ENCODE results near the gene DIRAS2.
"Not testable (repeated sequence)": the region's sequence is repeated elsewhere in the genome, so short reads cannot be mapped to it uniquely, and the experiment has no call there.

Gene DIRAS2

DNA sequence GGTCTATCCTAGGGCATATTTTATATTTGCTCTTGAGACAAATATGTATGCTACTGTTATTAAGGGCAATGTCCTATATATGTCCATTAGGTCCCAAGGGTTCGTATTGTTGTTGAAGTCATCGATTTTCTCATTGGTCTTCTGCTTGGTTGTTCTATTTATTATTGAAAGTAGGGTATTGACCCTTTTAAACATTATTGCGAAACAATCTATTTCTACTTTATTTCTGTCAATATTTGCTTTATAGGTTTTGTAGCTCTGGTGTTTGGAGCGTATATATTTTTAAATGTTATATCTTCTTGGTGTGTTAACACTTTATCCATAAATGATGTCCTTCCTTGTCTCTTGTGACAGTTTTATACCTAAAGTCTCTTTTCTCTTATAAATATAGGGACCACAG, 16.2 kb upstream of the DIRAS2 start:
- TF ChIP-seq, protein P1, sequence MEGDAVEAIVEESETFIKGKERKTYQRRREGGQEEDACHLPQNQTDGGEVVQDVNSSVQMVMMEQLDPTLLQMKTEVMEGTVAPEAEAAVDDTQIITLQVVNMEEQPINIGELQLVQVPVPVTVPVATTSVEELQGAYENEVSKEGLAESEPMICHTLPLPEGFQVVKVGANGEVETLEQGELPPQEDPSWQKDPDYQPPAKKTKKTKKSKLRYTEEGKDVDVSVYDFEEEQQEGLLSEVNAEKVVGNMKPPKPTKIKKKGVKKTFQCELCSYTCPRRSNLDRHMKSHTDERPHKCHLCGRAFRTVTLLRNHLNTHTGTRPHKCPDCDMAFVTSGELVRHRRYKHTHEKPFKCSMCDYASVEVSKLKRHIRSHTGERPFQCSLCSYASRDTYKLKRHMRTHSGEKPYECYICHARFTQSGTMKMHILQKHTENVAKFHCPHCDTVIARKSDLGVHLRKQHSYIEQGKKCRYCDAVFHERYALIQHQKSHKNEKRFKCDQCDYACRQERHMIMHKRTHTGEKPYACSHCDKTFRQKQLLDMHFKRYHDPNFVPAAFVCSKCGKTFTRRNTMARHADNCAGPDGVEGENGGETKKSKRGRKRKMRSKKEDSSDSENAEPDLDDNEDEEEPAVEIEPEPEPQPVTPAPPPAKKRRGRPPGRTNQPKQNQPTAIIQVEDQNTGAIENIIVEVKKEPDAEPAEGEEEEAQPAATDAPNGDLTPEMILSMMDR (IDR thresholded peaks at IDR 0.05; ENCODE audit: extremely low read depth, missing control alignments): no peak
- DNase-seq (ENCODE audit: low spot score): no peak

DNA sequence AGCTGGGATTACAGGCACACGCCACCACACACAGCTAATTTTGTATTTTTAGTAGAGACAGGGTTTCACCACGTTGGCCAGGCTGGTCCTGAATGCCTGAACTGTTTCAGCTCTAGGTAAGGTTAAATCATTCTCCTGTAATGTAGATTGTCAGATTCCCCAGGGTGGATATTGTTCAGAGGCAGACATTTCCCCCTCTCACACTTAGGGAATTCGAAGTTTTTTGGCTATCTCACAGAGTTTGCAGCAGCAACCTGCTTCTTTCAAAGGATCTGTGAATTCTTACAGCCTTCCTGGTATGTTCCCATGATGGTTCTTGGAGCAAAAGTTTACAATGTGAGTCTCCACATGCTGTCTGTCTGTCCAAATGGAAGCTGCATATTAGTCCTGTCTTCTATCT, 15.6 kb upstream of the DIRAS2 start:
- DNase-seq (ENCODE audit: low spot score): no peak
- TF ChIP-seq, protein P1 (IDR thresholded peaks at IDR 0.05; ENCODE audit: extremely low read depth, missing control alignments): no peak

DNA sequence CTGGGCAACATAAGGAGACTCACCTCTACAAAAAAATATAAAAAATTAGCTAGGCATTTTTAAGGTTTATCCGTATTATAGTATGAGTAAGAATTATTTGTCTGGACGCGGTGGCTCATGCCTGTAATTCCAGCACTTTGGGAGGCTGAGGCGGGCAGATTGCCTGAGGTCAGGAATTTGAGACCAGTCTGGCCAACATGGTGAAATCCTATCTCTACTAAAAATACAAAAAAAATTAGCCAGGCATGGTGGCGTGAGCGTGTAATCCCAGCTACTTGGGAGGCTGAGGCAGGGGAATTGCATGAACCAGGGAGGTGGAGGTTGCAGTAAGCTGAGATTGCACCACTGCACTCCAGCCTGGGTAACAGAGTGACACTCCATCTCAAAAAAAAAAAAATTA, 14.3 kb upstream of the DIRAS2 start:
- not testable (repeated sequence) for DNase-seq (ENCODE audit: low spot score)

DNA sequence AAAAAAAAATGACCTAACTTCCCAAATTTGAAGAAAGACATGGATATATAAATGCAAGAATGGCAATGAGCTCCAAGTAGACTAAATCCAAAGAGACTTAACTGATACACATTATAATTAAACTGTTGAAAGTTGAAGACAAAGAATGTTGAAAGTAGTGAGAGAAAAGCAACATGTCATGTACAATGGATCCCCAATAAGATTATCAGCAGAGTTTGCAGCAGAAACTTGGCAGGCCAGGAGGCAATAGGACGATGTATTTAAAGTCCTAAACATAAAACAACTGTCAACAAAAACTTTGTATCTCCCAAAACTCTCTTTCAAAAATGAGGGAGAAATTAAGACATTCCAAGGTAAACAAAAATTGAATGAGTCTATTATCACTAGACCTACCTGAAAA, 8.6 kb upstream of the DIRAS2 start:
- no peak for DNase-seq (ENCODE audit: low spot score)

DNA sequence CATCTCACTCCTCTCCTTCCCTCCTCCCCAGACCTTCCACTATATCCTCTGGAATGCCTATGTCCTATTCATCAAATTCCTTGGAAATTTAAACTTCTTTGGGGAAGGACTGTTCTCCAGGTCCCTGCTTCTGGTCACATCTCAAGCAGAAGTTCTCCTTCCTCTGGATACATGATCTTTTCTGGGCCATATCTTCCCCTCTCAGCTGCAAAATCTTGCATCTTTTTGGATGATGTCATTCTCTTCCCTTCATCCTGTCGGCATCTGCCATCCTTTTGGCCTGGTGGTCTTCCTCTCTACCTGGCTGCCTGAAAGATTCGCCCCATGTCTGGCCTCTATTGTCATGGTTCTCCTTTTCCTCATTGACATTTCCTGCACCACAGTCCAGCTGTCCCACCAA, 5.2 kb upstream of the DIRAS2 start:
- no peak for DNase-seq (ENCODE audit: low spot score)
- TF ChIP-seq, protein P1 (IDR thresholded peaks at IDR 0.05; ENCODE audit: extremely low read depth, missing control alignments): no peak

More for the DNA sequence above, 8.6 kb upstream of the DIRAS2 start:
- TF ChIP-seq, protein P1 (IDR thresholded peaks at IDR 0.05; ENCODE audit: extremely low read depth, missing control alignments): no peak

DNA sequence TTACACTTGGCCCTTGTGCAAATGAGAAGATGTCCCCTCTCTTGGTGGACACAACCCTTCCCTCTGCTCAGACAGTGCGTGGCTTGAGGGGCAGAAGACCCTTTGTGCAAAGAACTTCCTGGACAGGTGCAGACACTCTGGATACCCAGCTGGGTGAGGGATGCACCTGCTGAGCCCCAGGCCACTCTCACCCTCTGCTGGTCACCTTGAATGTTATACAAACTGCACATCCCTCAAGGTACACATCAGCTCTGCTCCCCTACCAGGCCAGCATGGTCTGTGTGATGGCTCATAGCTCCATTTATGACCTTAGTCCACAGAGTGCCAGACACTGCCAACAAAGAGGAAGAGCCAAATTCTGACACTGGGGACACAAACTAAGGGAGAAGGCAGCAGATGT, 3.1 kb upstream of the DIRAS2 start:
- TF ChIP-seq, protein P1 (IDR thresholded peaks at IDR 0.05; ENCODE audit: extremely low read depth, missing control alignments): no peak

DNA sequence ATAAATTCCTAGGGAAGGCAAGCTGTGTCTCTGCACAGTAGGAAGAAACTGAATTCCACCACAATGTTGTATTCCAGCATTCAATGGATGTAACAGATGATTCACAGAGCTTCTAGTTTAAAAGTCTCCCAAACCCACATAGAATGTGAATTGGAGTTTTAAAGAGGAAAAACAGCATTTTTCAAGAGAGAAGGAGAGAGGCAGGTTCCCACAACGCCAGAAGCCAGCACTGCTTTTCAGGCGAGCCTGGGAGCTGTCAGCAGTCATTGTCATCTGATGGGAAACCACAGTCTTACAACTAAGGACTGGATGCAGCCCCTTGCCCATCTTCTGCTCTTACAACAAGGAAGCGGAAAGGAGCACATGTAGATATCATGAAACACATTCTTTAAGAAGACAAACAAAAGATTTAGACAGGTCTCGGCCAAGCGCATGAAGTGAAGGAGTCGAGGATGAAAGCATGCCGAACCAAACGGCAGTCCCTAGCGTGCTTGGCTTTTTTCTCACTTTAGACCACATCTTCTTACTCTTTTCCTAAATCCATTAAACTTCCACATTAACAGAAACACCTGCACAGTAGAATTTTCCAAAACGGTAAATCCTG, 638 bp downstream of the DIRAS2 start:
- TF ChIP-seq, protein P1 (IDR thresholded peaks at IDR 0.05; ENCODE audit: extremely low read depth, missing control alignments): no peak
- DNase-seq (ENCODE audit: low spot score): no peak

More for the DNA sequence above, 3.1 kb upstream of the DIRAS2 start:
- DNase-seq (ENCODE audit: low spot score): no peak

DNA sequence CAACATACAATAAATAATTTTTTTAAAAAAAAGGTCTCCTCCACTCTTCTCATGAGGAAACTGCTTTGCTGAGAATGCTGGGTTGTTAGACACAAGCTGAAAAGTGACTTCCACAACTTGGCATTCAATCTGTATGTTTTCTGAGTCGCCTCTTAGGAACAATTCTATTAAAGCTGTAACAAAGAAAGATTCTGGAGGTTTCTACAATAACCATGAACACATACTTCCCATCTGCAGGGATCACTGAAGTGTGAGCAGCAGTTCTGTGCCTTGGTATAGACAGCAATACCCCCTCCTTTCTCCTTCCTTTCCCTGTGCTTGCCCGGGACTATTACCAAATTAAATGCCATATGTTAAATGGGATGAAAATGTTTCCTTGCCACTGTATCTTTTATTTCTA, 1.5 kb downstream of the DIRAS2 start:
- TF ChIP-seq, protein P1 (IDR thresholded peaks at IDR 0.05; ENCODE audit: extremely low read depth, missing control alignments): no peak
- DNase-seq (ENCODE audit: low spot score): no peak

Measured in GM20000 (cell line).